IMR-90 (cell line): Measurements from ENCODE around the gene AMFR. TPM values are rescaled to one million over a fixed set of nuclear protein-coding genes. Genes with fewer than 3 reads are reported as not detected.

ENCODE experiments used
- ATAC-seq: fragments of 200-7000 bp; cut with Tn5 transposase; 2 replicates; pipeline ENCODE4 v1.9.1; 2020; ENCODE audit warnings: low read depth, mild to moderate bottlenecking, moderate library complexity
- BruUV-seq: library from RNA; stranded (reverse); fragments of 400-500 nt; replicated peaks from 2 replicates; lab custom pipeline; 2021; lab: Mats Ljungman, UMichigan
- CTCF ChIA-PET: fragments of 300-600 bp; formaldehyde crosslinking; extraction: SDS; loops from one replicate; lab custom pipeline; 2021; ENCODE audit warnings: antibody characterized with exemption; lab: Yijun Ruan, JAX
- POLR2A ChIA-PET: fragments of 300-600 bp; sonication (Branson Sonifier 250); formaldehyde crosslinking; loops from one replicate; lab custom pipeline; 2022; ENCODE audit warnings: antibody characterized with exemption; ENCODE audit not compliant: unreplicated experiment; lab: Charles Lee
- DNase-seq: peaks from one replicate; pipeline ENCODE4 v3.0.0; 2013
- H2AFZ ChIP-seq: replicated peaks from 2 replicates; pipeline ENCODE3; 2013; ENCODE audit warnings: low read length, mild to moderate bottlenecking; ENCODE audit not compliant: poor library complexity
- H2AK5ac ChIP-seq: 2 replicates; pipeline ENCODE4 v1.6.1; 2013; ENCODE audit warnings: low read depth, low read length, inconsistent platforms
- H2AK9ac ChIP-seq: replicated peaks from 2 replicates; pipeline ENCODE3; 2013; ENCODE audit warnings: mild to moderate bottlenecking, low read depth, low read length, moderate library complexity; ENCODE audit not compliant: poor library complexity
- H2BK120ac ChIP-seq: 2 replicates; pipeline ENCODE4 v1.6.1; 2013; ENCODE audit warnings: low read depth, low read length, inconsistent platforms
- H2BK15ac ChIP-seq: 3 replicates; pipeline ENCODE4 v1.6.1; 2013; ENCODE audit warnings: low read depth, low read length, inconsistent platforms
- H2BK20ac ChIP-seq: 2 replicates; pipeline ENCODE4 v1.6.1; 2013; ENCODE audit warnings: low read depth, mild to moderate bottlenecking, inconsistent platforms, low read length, moderate library complexity
- H2BK5ac ChIP-seq: 2 replicates; pipeline ENCODE4 v1.6.1; 2013; ENCODE audit warnings: mild to moderate bottlenecking, low read depth, low read length, inconsistent platforms; ENCODE audit not compliant: poor library complexity, severe bottlenecking
- H3K14ac ChIP-seq: replicated peaks from 2 replicates; pipeline ENCODE4 v1.6.1; 2013; ENCODE audit warnings: low read depth, low read length, inconsistent platforms
- H3K18ac ChIP-seq: 2 replicates; pipeline ENCODE4 v1.6.1; 2013; ENCODE audit warnings: low read depth, low read length, control low read depth
- H3K23ac ChIP-seq: 2 replicates; pipeline ENCODE4 v1.6.1; 2013; ENCODE audit warnings: low read depth, low read length, inconsistent platforms
- H3K27ac ChIP-seq: 2 replicates; pipeline ENCODE4 v1.5.1; 2013; ENCODE audit warnings: mild to moderate bottlenecking, control low read depth, low read length; ENCODE audit not compliant: insufficient read depth
- H3K27me3 ChIP-seq: 2 replicates; pipeline ENCODE4 v1.6.1; 2013; ENCODE audit warnings: low read length; ENCODE audit not compliant: control insufficient read depth, insufficient read depth
- H3K36me3 ChIP-seq: 2 replicates; pipeline ENCODE4 v1.6.1; 2013; ENCODE audit warnings: low read length, mixed read lengths; ENCODE audit not compliant: control insufficient read depth, insufficient read depth
- H3K4ac ChIP-seq: 2 replicates; pipeline ENCODE4 v1.6.1; 2013; ENCODE audit warnings: low read depth, low read length, inconsistent platforms
- H3K4me1 ChIP-seq: 2 replicates; pipeline ENCODE4 v1.6.1; 2013; ENCODE audit warnings: low read length, mixed read lengths; ENCODE audit not compliant: control insufficient read depth, insufficient read depth
- H3K4me2 ChIP-seq: 2 replicates; pipeline ENCODE4 v1.6.1; 2013; ENCODE audit warnings: low read depth, mild to moderate bottlenecking, control low read depth, low read length, moderate library complexity
- H3K4me3 ChIP-seq: 2 replicates; pipeline ENCODE4 v1.5.1; 2013; ENCODE audit warnings: low read depth, mild to moderate bottlenecking, control low read depth, low read length, moderate library complexity; ENCODE audit not compliant: insufficient read depth
- H3K56ac ChIP-seq: 2 replicates; pipeline ENCODE4 v1.6.1; 2013; ENCODE audit warnings: low read length, inconsistent platforms; ENCODE audit not compliant: insufficient read depth; ENCODE audit errors: extremely low read depth
- H3K79me1 ChIP-seq, 2 experiments: 2 replicates each; pipeline ENCODE4 v1.6.1; 2013; ENCODE audit warnings: low read length in 2 of 2, inconsistent platforms in 1 of 2, low read depth in 1 of 2
- H3K9ac ChIP-seq: 2 replicates; pipeline ENCODE4 v1.6.1; 2013; ENCODE audit warnings: low read depth, low read length, control low read depth
- H3K9me1 ChIP-seq: 2 replicates; pipeline ENCODE4 v1.6.1; 2013; ENCODE audit warnings: low read length, inconsistent platforms; ENCODE audit not compliant: insufficient read depth
- H3K9me3 ChIP-seq: 2 replicates; pipeline ENCODE4 v1.6.1; 2013; ENCODE audit warnings: low read length; ENCODE audit not compliant: control insufficient read depth, insufficient read depth
- H4K20me1 ChIP-seq: 2 replicates; pipeline ENCODE4 v1.6.1; 2013; ENCODE audit warnings: low read length, inconsistent platforms; ENCODE audit not compliant: insufficient read depth
- H4K5ac ChIP-seq: 2 replicates; pipeline ENCODE4 v1.6.1; 2013; ENCODE audit warnings: mild to moderate bottlenecking, low read depth, low read length, control low read depth
- H4K8ac ChIP-seq, 2 experiments: 2 replicates each; pipeline ENCODE4 v1.6.1; 2013; ENCODE audit warnings: low read depth in 2 of 2, low read length in 2 of 2, control low read depth in 1 of 2, inconsistent platforms in 1 of 2
- H4K91ac ChIP-seq: 2 replicates; pipeline ENCODE4 v1.6.1; 2013; ENCODE audit warnings: low read depth, low read length, inconsistent platforms; ENCODE audit not compliant: insufficient read depth
- CHD1 ChIP-seq: IDR thresholded peaks from 2 replicates; pipeline ENCODE4 v1.6.1; 2012; ENCODE audit warnings: low read depth, low read length, improper control_type of control experiment
- MAZ ChIP-seq: IDR thresholded peaks from 2 replicates; pipeline ENCODE4 v1.6.1; 2012; ENCODE audit warnings: low read depth, mild to moderate bottlenecking, low read length, improper control_type of control experiment, moderate library complexity, borderline replicate concordance
- MXI1 ChIP-seq: IDR thresholded peaks from 2 replicates; pipeline ENCODE4 v1.6.1; 2012; ENCODE audit warnings: low read depth, mild to moderate bottlenecking, low read length, moderate library complexity, borderline replicate concordance
- SMC3 ChIP-seq: fragments of 150-350 bp; IDR thresholded peaks from 2 replicates; pipeline ENCODE4 v1.6.1; 2016; ENCODE audit warnings: low read depth, mild to moderate bottlenecking, antibody characterized with exemption, low read length, moderate library complexity
- WGBS, 2 experiments: methylation state at CpG; one replicate each; pipeline versions ENCODE4 v1.1.5 to v1.1.7; 2013; ENCODE audit warnings: missing lambda C conversion rate in 2 of 2; ENCODE audit not compliant: insufficient read length in 1 of 2; ENCODE audit errors: extremely low coverage in 2 of 2; 5-methylcytosine and 5-hydroxymethylcytosine counted together
- dilution Hi-C: fragments of 300-500 bp; cut with HindIII; formaldehyde crosslinking; loops from one replicate; pipeline ENCODE4 v1.14.3; 2018; ENCODE audit warnings: low sequenced_read_pairs; ENCODE audit not compliant: unreplicated experiment
- in situ Hi-C: fragments of 300-500 bp; cut with MboI; formaldehyde crosslinking; loops from 3 replicates; pipeline ENCODE4 v1.14.3; 2019; ENCODE audit warnings: low sequenced_read_pairs, inconsistent platforms, mixed read lengths
- intact Hi-C: fragments of 100-400 bp; cut with micrococcal nuclease; formaldehyde crosslinking; loops from 2 replicates; pipeline ENCODE4 v1.10.0; 2022
- polyA plus RNA-seq, 3 experiments: library from polyadenylated mRNA; depleted of rRNA; stranded (reverse); fragments of >200 nt; gene quantifications; 2 replicates each; pipeline ENCODE4 v1.2.3, GENCODE V29; 2012; ENCODE audit warnings: low replicate concordance in 1 of 3
- total RNA-seq: library from RNA; depleted of rRNA; stranded (reverse); fragments of >200 nt; gene quantifications from 2 replicates; pipeline ENCODE4 v1.2.3, GENCODE V29; 2012
- TF ChIP-seq, protein P1 (sequence below): conservative IDR thresholded peaks from 2 replicates; pipeline ENCODE4 v1.5.1; 2012; ENCODE audit warnings: mild to moderate bottlenecking, low read depth, low read length, improper control_type of control experiment

Gene AMFR
- total and polyA plus RNA-seq, 2 of the 4 experiments (the other 2 are of a cell fraction), result 60.7 to 216 TPM

DNA sequence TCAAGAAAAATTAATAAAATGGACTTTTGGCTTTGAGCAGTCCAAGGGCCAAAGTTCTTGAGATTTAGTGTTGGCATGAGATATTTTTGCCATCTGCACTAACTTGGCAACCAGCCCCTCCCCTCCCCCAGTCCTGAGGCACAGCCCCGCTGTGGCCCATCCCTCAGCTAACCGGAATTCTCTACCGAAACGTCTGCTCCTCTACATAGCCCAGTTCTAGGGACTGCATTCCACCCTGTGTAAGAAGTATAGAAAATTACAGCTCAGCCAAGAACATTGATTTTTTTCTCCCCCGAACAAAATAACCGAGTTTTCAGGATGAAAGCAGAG lies 97.5 kb downstream of the AMFR start:
- H3K18ac ChIP-seq, result no peak overlapping the region
- ChIA-PET POLR2A (no interaction called here), CTCF (interaction anchor here (2.8 kb wide), 1 partner anchor 28 kb away, joined by 9 read pairs; no protein-coding TSS in a partner anchor)
- no peak overlapping the region for H3K9ac ChIP-seq
- H2BK5ac ChIP-seq, result no peak overlapping the region
- no peak overlapping the region for H2AFZ ChIP-seq
- in situ Hi-C loops, result no loop called here
- H3K4me3 ChIP-seq, result no peak overlapping the region
- H2BK20ac ChIP-seq, result no peak overlapping the region
- H3K27me3 ChIP-seq, result peaks cover 16% of the 10 kb centered on the region; the same call in 1 of the 2 replicates
- H3K36me3 ChIP-seq, result no peaks in the 10 kb centered on the region
- dilution Hi-C loops, result no loop called here
- no peak overlapping the region for H4K8ac ChIP-seq
- no peaks in the 10 kb centered on the region for H3K9me1 ChIP-seq
- no peaks in the 10 kb centered on the region for H3K9me3 ChIP-seq
- intact Hi-C loops, result no loop called here
- H2BK15ac ChIP-seq, result no peak overlapping the region
- no peak overlapping the region for H3K23ac ChIP-seq
- H3K4me2 ChIP-seq, result no peak overlapping the region
- H2BK120ac ChIP-seq, result no peak overlapping the region
- H4K20me1 ChIP-seq, result no peaks in the 10 kb centered on the region
- DNase-seq (no peak), ATAC-seq (no peak)
- H3K27ac ChIP-seq, result no peak overlapping the region
- TF ChIP-seq MAZ, result no peak
- no peak for TF ChIP-seq MXI1
- TF ChIP-seq CHD1, result no peak
- TF ChIP-seq, protein P1, sequence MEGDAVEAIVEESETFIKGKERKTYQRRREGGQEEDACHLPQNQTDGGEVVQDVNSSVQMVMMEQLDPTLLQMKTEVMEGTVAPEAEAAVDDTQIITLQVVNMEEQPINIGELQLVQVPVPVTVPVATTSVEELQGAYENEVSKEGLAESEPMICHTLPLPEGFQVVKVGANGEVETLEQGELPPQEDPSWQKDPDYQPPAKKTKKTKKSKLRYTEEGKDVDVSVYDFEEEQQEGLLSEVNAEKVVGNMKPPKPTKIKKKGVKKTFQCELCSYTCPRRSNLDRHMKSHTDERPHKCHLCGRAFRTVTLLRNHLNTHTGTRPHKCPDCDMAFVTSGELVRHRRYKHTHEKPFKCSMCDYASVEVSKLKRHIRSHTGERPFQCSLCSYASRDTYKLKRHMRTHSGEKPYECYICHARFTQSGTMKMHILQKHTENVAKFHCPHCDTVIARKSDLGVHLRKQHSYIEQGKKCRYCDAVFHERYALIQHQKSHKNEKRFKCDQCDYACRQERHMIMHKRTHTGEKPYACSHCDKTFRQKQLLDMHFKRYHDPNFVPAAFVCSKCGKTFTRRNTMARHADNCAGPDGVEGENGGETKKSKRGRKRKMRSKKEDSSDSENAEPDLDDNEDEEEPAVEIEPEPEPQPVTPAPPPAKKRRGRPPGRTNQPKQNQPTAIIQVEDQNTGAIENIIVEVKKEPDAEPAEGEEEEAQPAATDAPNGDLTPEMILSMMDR, result no peak
- TF ChIP-seq SMC3, result no peak
- H4K5ac ChIP-seq, result no peak overlapping the region
- no TSS peak for BruUV-seq
- no peak overlapping the region for H3K56ac ChIP-seq
- H2AK9ac ChIP-seq, result no peak overlapping the region
- H3K4ac ChIP-seq, result no peak overlapping the region
- no peaks in the 10 kb centered on the region for H3K79me1 ChIP-seq
- WGBS, 2 experiments, result no CpG with 5 or more reads among the region's 6 CpGs
- H3K14ac ChIP-seq, result no peak overlapping the region
- no peaks in the 10 kb centered on the region for H3K4me1 ChIP-seq
- no peak overlapping the region for H2AK5ac ChIP-seq
- no peak overlapping the region for H4K91ac ChIP-seq
